ENCODE data around the gene DNAJC1.

- no peak for TF ChIP-seq CTCF (IDR thresholded peaks at IDR 0.05; ENCODE audit: low read length)
- no peak for TF ChIP-seq EZH2 (IDR thresholded peaks at IDR 0.05; ENCODE audit: borderline replicate concordance, low read length)
Observed at GRCh38 chr10:21873198-21873597, 130.3 kb downstream of the DNAJC1 start.
